ENCODE data around the gene CETN3. TPM values are rescaled to one million over a fixed set of nuclear protein-coding genes. Genes with fewer than 3 reads are reported as not detected.

Gene CETN3
- total and polyA plus RNA-seq, 2 of the 13 experiments (the other 11 are each of a cell fraction or from before 2014, with no cell fraction given): 15.4 to 71.5 TPM

- TF ChIP-seq, protein P1, sequence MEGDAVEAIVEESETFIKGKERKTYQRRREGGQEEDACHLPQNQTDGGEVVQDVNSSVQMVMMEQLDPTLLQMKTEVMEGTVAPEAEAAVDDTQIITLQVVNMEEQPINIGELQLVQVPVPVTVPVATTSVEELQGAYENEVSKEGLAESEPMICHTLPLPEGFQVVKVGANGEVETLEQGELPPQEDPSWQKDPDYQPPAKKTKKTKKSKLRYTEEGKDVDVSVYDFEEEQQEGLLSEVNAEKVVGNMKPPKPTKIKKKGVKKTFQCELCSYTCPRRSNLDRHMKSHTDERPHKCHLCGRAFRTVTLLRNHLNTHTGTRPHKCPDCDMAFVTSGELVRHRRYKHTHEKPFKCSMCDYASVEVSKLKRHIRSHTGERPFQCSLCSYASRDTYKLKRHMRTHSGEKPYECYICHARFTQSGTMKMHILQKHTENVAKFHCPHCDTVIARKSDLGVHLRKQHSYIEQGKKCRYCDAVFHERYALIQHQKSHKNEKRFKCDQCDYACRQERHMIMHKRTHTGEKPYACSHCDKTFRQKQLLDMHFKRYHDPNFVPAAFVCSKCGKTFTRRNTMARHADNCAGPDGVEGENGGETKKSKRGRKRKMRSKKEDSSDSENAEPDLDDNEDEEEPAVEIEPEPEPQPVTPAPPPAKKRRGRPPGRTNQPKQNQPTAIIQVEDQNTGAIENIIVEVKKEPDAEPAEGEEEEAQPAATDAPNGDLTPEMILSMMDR (CRISPR knock-in tag; IDR thresholded peaks at IDR 0.05): peak; percentile 82
- TF ChIP-seq RNF2 (conservative IDR thresholded peaks at IDR 0.05; ENCODE audit: low read depth) (no peak), MLLT10 (CRISPR knock-in tag; IDR thresholded peaks at IDR 0.05) (no peak), CENPT (CRISPR knock-in tag; IDR thresholded peaks at IDR 0.05; ENCODE audit: low read depth) (no peak), FOXM1 (CRISPR knock-in tag; IDR thresholded peaks at IDR 0.05) (no peak), ZNF572 (CRISPR knock-in tag; IDR thresholded peaks at IDR 0.05) (no peak), ZNF776 (CRISPR knock-in tag; IDR thresholded peaks at IDR 0.05) (no peak), SCMH1 (CRISPR knock-in tag; IDR thresholded peaks at IDR 0.05; ENCODE audit: borderline replicate concordance) (no peak), RBAK (CRISPR knock-in tag; IDR thresholded peaks at IDR 0.05) (no peak), MXD4 (CRISPR knock-in tag; IDR thresholded peaks at IDR 0.05) (no peak), GLI4 (CRISPR knock-in tag; IDR thresholded peaks at IDR 0.05; ENCODE audit: borderline replicate concordance) (no peak), RAD21 (CRISPR knock-in tag; IDR thresholded peaks at IDR 0.05) (peak; percentile 40; the same call in 1 of the 2 replicates), ZNF614 (CRISPR knock-in tag; IDR thresholded peaks at IDR 0.05; ENCODE audit: borderline replicate concordance) (no peak), ZNF44 (CRISPR knock-in tag; IDR thresholded peaks at IDR 0.05) (no peak)
- TF ChIP-seq, protein P2, sequence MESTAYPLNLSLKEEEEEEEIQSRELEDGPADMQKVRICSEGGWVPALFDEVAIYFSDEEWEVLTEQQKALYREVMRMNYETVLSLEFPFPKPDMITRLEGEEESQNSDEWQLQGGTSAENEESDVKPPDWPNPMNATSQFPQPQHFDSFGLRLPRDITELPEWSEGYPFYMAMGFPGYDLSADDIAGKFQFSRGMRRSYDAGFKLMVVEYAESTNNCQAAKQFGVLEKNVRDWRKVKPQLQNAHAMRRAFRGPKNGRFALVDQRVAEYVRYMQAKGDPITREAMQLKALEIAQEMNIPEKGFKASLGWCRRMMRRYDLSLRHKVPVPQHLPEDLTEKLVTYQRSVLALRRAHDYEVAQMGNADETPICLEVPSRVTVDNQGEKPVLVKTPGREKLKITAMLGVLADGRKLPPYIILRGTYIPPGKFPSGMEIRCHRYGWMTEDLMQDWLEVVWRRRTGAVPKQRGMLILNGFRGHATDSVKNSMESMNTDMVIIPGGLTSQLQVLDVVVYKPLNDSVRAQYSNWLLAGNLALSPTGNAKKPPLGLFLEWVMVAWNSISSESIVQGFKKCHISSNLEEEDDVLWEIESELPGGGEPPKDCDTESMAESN (CRISPR knock-in tag; conservative IDR thresholded peaks at IDR 0.05): no peak
These were observed 24.7 kb upstream of the CETN3 start (continued) for GRCh38 chr5:90434116-90434714.

Measured in HepG2 (cell line).